GM12872 (cell line): Measurements from ENCODE around the gene ADCY5.

Experiments
- CTCF ChIP-seq: IDR thresholded peaks from 3 replicates; pipeline ENCODE4 v1.5.1; 2011; ENCODE audit warnings: low read depth, mild to moderate bottlenecking, low read length, moderate library complexity; ENCODE audit not compliant: insufficient read depth

Gene ADCY5

GRCh38 chr3:123483146-123483545 is 34.3 kb upstream of the ADCY5 start:
- TF ChIP-seq CTCF, result no peak

- TF ChIP-seq CTCF, result no peak
Measured at GRCh38 chr3:123481722-123482457, 33.0 kb upstream of the ADCY5 start.

GRCh38 chr3:123481071-123481470 is 32.2 kb upstream of the ADCY5 start:
- TF ChIP-seq CTCF, result no peak

- no peak for TF ChIP-seq CTCF
Measured at GRCh38 chr3:123480428-123480827, 31.5 kb upstream of the ADCY5 start.

- TF ChIP-seq CTCF, result no peak
Measured at GRCh38 chr3:123479891-123480290, 31.0 kb upstream of the ADCY5 start.

GRCh38 chr3:123478314-123478713 is 29.4 kb upstream of the ADCY5 start:
- no peak for TF ChIP-seq CTCF

- no peak for TF ChIP-seq CTCF
Measured at GRCh38 chr3:123476967-123477750, 28.3 kb upstream of the ADCY5 start.
